Omental fat pad (tissue), 4 donors: ENCODE results near the gene INMT. TPM values are rescaled to one million over a fixed set of nuclear protein-coding genes. Genes with fewer than 3 reads are reported as not detected.

Source experiments
- ATAC-seq: fragments of 150-250 bp; one replicate; pipeline ENCODE4 v1.9.1; 2016; ENCODE audit warnings: mild to moderate bottlenecking, moderate library complexity; ENCODE audit not compliant: low FRiP score
- DNase-seq: peaks from one replicate; pipeline ENCODE4 v3.0.0-alpha.2; 2019; ENCODE audit warnings: low spot score
- CTCF ChIP-seq, 3 donors: fragments of 450-650 bp; IDR thresholded peaks; one replicate each; pipeline ENCODE4 v1.5.1; 2016 to 2017; ENCODE audit warnings: antibody characterized with exemption in 3 of 3, mild to moderate bottlenecking in 3 of 3, moderate library complexity in 2 of 3
- total RNA-seq, 4 donors: library from RNA; depleted of rRNA; stranded (reverse); fragments of >200 nt; gene quantifications; one replicate each; pipeline ENCODE4 v1.1.0, GENCODE V29; 2016

The INMT gene
- total RNA-seq, 4 donors from 2014 or later, result 156 to 545 (median 222) TPM

- TF ChIP-seq CTCF (IDR thresholded peaks at IDR 0.05), result no peak
- ATAC-seq (peak; percentile 52), DNase-seq (no peak)
Observed at GRCh38 chr7:30707391-30708357, 44.3 kb upstream of the INMT start.

- TF ChIP-seq CTCF (IDR thresholded peaks at IDR 0.05), result no peak
- no peak for DNase-seq
- ATAC-seq, result no peak
Observed at GRCh38 chr7:30708412-30708811, 43.5 kb upstream of the INMT start.

GRCh38 chr7:30708983-30709382, 43.0 kb upstream of the INMT start:
- ATAC-seq, result no peak
- DNase-seq, result no peak

GRCh38 chr7:30709549-30709948, 42.4 kb upstream of the INMT start:
- DNase-seq (no peak), ATAC-seq (no peak)
- TF ChIP-seq CTCF (IDR thresholded peaks at IDR 0.05), result no peak

More at GRCh38 chr7:30708983-30709382, 43.0 kb upstream of the INMT start:
- no peak for TF ChIP-seq CTCF (IDR thresholded peaks at IDR 0.05)

- no peak for DNase-seq
- ATAC-seq, result no peak
- TF ChIP-seq CTCF (IDR thresholded peaks at IDR 0.05), result no peak
Observed at GRCh38 chr7:30710669-30711068, 41.3 kb upstream of the INMT start.

GRCh38 chr7:30713392-30713791, 38.5 kb upstream of the INMT start:
- no peak for ATAC-seq
- no peak for TF ChIP-seq CTCF (IDR thresholded peaks at IDR 0.05)
- no peak for DNase-seq

GRCh38 chr7:30714129-30714528, 37.8 kb upstream of the INMT start:
- DNase-seq, result no peak
- TF ChIP-seq CTCF (IDR thresholded peaks at IDR 0.05), result no peak
- no peak for ATAC-seq
